HEK293T (cell line): ENCODE measurements around the gene VPS4B.

Source experiments
- CTCF ChIA-PET: fragments of 350-600 bp; formaldehyde crosslinking; extraction: SDS; loops from one replicate; lab custom pipeline; 2021; ENCODE audit warnings: antibody characterized with exemption, inconsistent platforms; lab: Yijun Ruan, JAX
- POLR2A ChIA-PET: fragments of 350-600 bp; formaldehyde crosslinking; extraction: SDS; loops from one replicate; lab custom pipeline; 2020; ENCODE audit warnings: antibody characterized with exemption, inconsistent platforms; lab: Yijun Ruan, JAX
- DNase-seq: peaks from one replicate; pipeline ENCODE4 v3.0.0; 2012; ENCODE audit warnings: mixed read lengths; ENCODE audit errors: extremely low spot score
- ARNT ChIP-seq: fragments of 450-650 bp; IDR thresholded peaks from 2 replicates; pipeline ENCODE4 v1.6.1; 2017; ENCODE audit warnings: mild to moderate bottlenecking
- BHLHE40 ChIP-seq: fragments of 450-650 bp; IDR thresholded peaks from 2 replicates; pipeline ENCODE4 v1.6.1; 2016; ENCODE audit warnings: mild to moderate bottlenecking, moderate library complexity, borderline replicate concordance
- CTBP1 ChIP-seq: fragments of 450-650 bp; IDR thresholded peaks from 2 replicates; pipeline ENCODE4 v1.6.1; 2016; ENCODE audit warnings: borderline replicate concordance
- ELF4 ChIP-seq: fragments of 450-650 bp; IDR thresholded peaks from 2 replicates; pipeline ENCODE4 v1.6.1; 2017; ENCODE audit warnings: antibody characterized with exemption
- FOXA1 ChIP-seq: fragments of 450-650 bp; IDR thresholded peaks from 2 replicates; pipeline ENCODE4 v1.6.1; 2016; ENCODE audit warnings: mild to moderate bottlenecking
- FOXK2 ChIP-seq: fragments of 450-650 bp; IDR thresholded peaks from 2 replicates; pipeline ENCODE4 v1.6.1; 2016; ENCODE audit warnings: mild to moderate bottlenecking
- FOXM1 ChIP-seq: fragments of 450-650 bp; IDR thresholded peaks from 2 replicates; pipeline ENCODE4 v1.6.1; 2017; ENCODE audit warnings: mild to moderate bottlenecking, borderline replicate concordance
- HDGF ChIP-seq: fragments of 450-650 bp; IDR thresholded peaks from 2 replicates; pipeline ENCODE4 v1.6.1; 2017; ENCODE audit warnings: antibody characterized with exemption, borderline replicate concordance
- L3MBTL2 ChIP-seq: fragments of 450-650 bp; conservative IDR thresholded peaks from 2 replicates; pipeline ENCODE4 v1.6.1; 2016; ENCODE audit warnings: mild to moderate bottlenecking
- LEF1 ChIP-seq: fragments of 450-650 bp; IDR thresholded peaks from 2 replicates; pipeline ENCODE4 v1.6.1; 2017; ENCODE audit warnings: mild to moderate bottlenecking, borderline replicate concordance
- NFRKB ChIP-seq: fragments of 450-650 bp; IDR thresholded peaks from 2 replicates; pipeline ENCODE4 v1.6.1; 2016; ENCODE audit warnings: mild to moderate bottlenecking, moderate library complexity
- PKNOX1 ChIP-seq: fragments of 450-650 bp; IDR thresholded peaks from 2 replicates; pipeline ENCODE4 v1.6.1; 2016
- SP1 ChIP-seq: fragments of 450-650 bp; IDR thresholded peaks from 2 replicates; pipeline ENCODE4 v1.6.1; 2017
- SUZ12 ChIP-seq: fragments of 450-650 bp; IDR thresholded peaks from 2 replicates; pipeline ENCODE4 v1.6.1; 2016; ENCODE audit warnings: mild to moderate bottlenecking
- TARDBP ChIP-seq: fragments of 450-650 bp; IDR thresholded peaks from 2 replicates; pipeline ENCODE4 v1.6.1; 2016
- ZNF384 ChIP-seq: fragments of 450-650 bp; IDR thresholded peaks from 2 replicates; pipeline ENCODE4 v1.6.1; 2016

Gene VPS4B

GRCh38 chr18:63446266-63446665 is 24.0 kb upstream of the VPS4B start:
- TF ChIP-seq FOXA1 (no peak), ARNT (no peak), CTBP1 (no peak), L3MBTL2 (no peak), PKNOX1 (no peak), ZNF384 (no peak), BHLHE40 (no peak), TARDBP (no peak), SUZ12 (no peak), ELF4 (no peak), FOXM1 (no peak), LEF1 (no peak), HDGF (no peak), SP1 (no peak), NFRKB (no peak), FOXK2 (no peak)
- POLR2A ChIA-PET: no interaction called here
- CTCF ChIA-PET: no interaction called here
- no peak for DNase-seq

GRCh38 chr18:63445037-63445436 is 22.8 kb upstream of the VPS4B start:
- POLR2A ChIA-PET: interaction anchor here (1.7 kb wide), 1 partner anchor 78 kb away, joined by 4 read pairs; no protein-coding TSS in a partner anchor
- CTCF ChIA-PET: interaction anchor here (0.6 to 2.1 kb wide), 2 partner anchors 67 to 1189 kb away, joined by 3 to 7 read pairs; no protein-coding TSS in a partner anchor
- TF ChIP-seq ELF4 (no peak), ARNT (no peak), ZNF384 (no peak), BHLHE40 (no peak), SP1 (no peak), CTBP1 (no peak), TARDBP (no peak), FOXA1 (no peak), L3MBTL2 (no peak), SUZ12 (no peak), FOXM1 (no peak), LEF1 (no peak), PKNOX1 (no peak), FOXK2 (no peak)
- no peak for DNase-seq

GRCh38 chr18:63444580-63444979 is 22.3 kb upstream of the VPS4B start:
- CTCF ChIA-PET: interaction anchor here (0.6 to 2.1 kb wide), 3 partner anchors 24 to 1189 kb away, joined by 3 to 7 read pairs (median 4); no protein-coding TSS in a partner anchor
- TF ChIP-seq ZNF384 (no peak), CTBP1 (no peak), PKNOX1 (no peak), FOXA1 (no peak), HDGF (no peak), BHLHE40 (no peak), ELF4 (no peak), L3MBTL2 (no peak)
- POLR2A ChIA-PET: interaction anchor here (1.7 kb wide), 1 partner anchor 77 kb away, joined by 4 read pairs; no protein-coding TSS in a partner anchor
- no peak for DNase-seq

GRCh38 chr18:63443829-63444228 is 21.6 kb upstream of the VPS4B start:
- POLR2A ChIA-PET: interaction anchor here (1.7 kb wide), 1 partner anchor 76 kb away, joined by 4 read pairs; no protein-coding TSS in a partner anchor
- no peak for TF ChIP-seq NFRKB
- TF ChIP-seq TARDBP: no peak
- no peak for TF ChIP-seq BHLHE40
- TF ChIP-seq CTBP1: no peak
- TF ChIP-seq FOXM1: no peak
- TF ChIP-seq SUZ12: no peak
- DNase-seq: no peak
- CTCF ChIA-PET: interaction anchor here (2.1 kb wide), 1 partner anchor 68 kb away, joined by 7 read pairs; no protein-coding TSS in a partner anchor

- CTCF ChIA-PET: no interaction called here
- DNase-seq: no peak
- POLR2A ChIA-PET: no interaction called here
- no peak for TF ChIP-seq PKNOX1
- TF ChIP-seq L3MBTL2: no peak
- no peak for TF ChIP-seq CTBP1
- no peak for TF ChIP-seq SUZ12
- TF ChIP-seq FOXA1: no peak
- no peak for TF ChIP-seq FOXM1
- TF ChIP-seq ZNF384: no peak
- no peak for TF ChIP-seq LEF1
- TF ChIP-seq ELF4: no peak
- no peak for TF ChIP-seq BHLHE40
- no peak for TF ChIP-seq FOXK2
- no peak for TF ChIP-seq SP1
- no peak for TF ChIP-seq NFRKB
- TF ChIP-seq ARNT: no peak
Measured at GRCh38 chr18:63440881-63441280, 18.6 kb upstream of the VPS4B start.
